HG03280 (cell line): ENCODE data around the gene SCLY.

Source experiments
- ATAC-seq: cut with Tn5 transposase; IDR thresholded peaks from one replicate; pipeline ENCODE4 v1.9.1; 2021; ENCODE audit warnings: mild to moderate bottlenecking, moderate library complexity; ENCODE audit not compliant: unreplicated experiment

The SCLY gene

GRCh38 chr2:238067939-238068338 lies 7.1 kb downstream of the SCLY start:
- ATAC-seq: no peak

- ATAC-seq: no peak
Measured at GRCh38 chr2:238069021-238069709, 8.4 kb downstream of the SCLY start.

- ATAC-seq: no peak
Measured at GRCh38 chr2:238069877-238070276, 9.1 kb downstream of the SCLY start.

- ATAC-seq: no peak
Measured at GRCh38 chr2:238075397-238075796, 14.6 kb downstream of the SCLY start.

- no peak for ATAC-seq
Measured at GRCh38 chr2:238077292-238077691, 16.5 kb downstream of the SCLY start.

- no peak for ATAC-seq
Measured at GRCh38 chr2:238079874-238080327, 19.1 kb downstream of the SCLY start.

GRCh38 chr2:238080518-238080917 lies 19.7 kb downstream of the SCLY start:
- no peak for ATAC-seq

- ATAC-seq: no peak
Measured at GRCh38 chr2:238081150-238081549, 20.3 kb downstream of the SCLY start.

- ATAC-seq: no peak
Measured at GRCh38 chr2:238081561-238081960, 20.8 kb downstream of the SCLY start.

GRCh38 chr2:238082151-238082550 lies 21.4 kb downstream of the SCLY start:
- ATAC-seq: no peak

GRCh38 chr2:238082827-238083226 lies 22.0 kb downstream of the SCLY start:
- ATAC-seq: no peak

- no peak for ATAC-seq
Measured at GRCh38 chr2:238083919-238084318, 23.1 kb downstream of the SCLY start.

- no peak for ATAC-seq
Measured at GRCh38 chr2:238084761-238085160, 24.0 kb downstream of the SCLY start.

GRCh38 chr2:238085899-238086298 lies 25.1 kb downstream of the SCLY start:
- ATAC-seq: no peak

GRCh38 chr2:238087211-238087610 lies 26.4 kb downstream of the SCLY start:
- ATAC-seq: no peak

GRCh38 chr2:238090887-238091286 lies 30.1 kb downstream of the SCLY start:
- ATAC-seq: no peak

GRCh38 chr2:238091436-238092060 lies 30.7 kb downstream of the SCLY start:
- ATAC-seq: no peak

GRCh38 chr2:238092486-238093035 lies 31.8 kb downstream of the SCLY start:
- ATAC-seq: no peak

- no peak for ATAC-seq
Measured at GRCh38 chr2:238093181-238094140, 32.7 kb downstream of the SCLY start.

GRCh38 chr2:238094438-238095022 lies 33.7 kb downstream of the SCLY start:
- ATAC-seq: no peak

- no peak for ATAC-seq
Measured at GRCh38 chr2:238095143-238095542, 34.3 kb downstream of the SCLY start.
